ENCODE measurements around the gene ATG4D.
"Not testable (repeated sequence)": the region's sequence is repeated elsewhere in the genome, so short reads cannot be mapped to it uniquely, and the experiment has no call there.

Gene ATG4D

GRCh38 chr19:10535613-10536012, 8.1 kb upstream of the ATG4D start:
- no peak overlapping the region for H2AK5ac ChIP-seq (ENCODE audit: low read length, severe bottlenecking)
- H4K8ac ChIP-seq (ENCODE audit: low read length): no peak overlapping the region
- WGBS: 76% methylated on average over 6 of the region's 6 CpGs
- peak overlapping the region in 1 of 2 experiments; percentile 77 for H3K14ac ChIP-seq (ENCODE audit: low read length in 2 of 2)
- H3K79me1 ChIP-seq (replicated peaks; ENCODE audit: low read length, poor library complexity, severe bottlenecking): no peaks in the 10 kb centered on the region
- H3K4me2 ChIP-seq (ENCODE audit: low read length, poor library complexity, severe bottlenecking): no peak overlapping the region
- no peak overlapping the region for H3K9ac ChIP-seq (ENCODE audit: low read length)
- H3K18ac ChIP-seq (ENCODE audit: low read depth in 1 of 2, low read length in 2 of 2): peak overlapping the region in 1 of 2 experiments; percentile 43
- H3K27me3 ChIP-seq (ENCODE audit: control insufficient read depth in 1 of 2, insufficient read depth in 1 of 2, low read length in 2 of 2): peaks cover 10 to 34% of the 10 kb centered on the region in 2 experiments
- no peak overlapping the region for H3K23ac ChIP-seq (ENCODE audit: low read length in 2 of 2)
- no peaks in the 10 kb centered on the region for H3K9me3 ChIP-seq (ENCODE audit: control insufficient read depth, low read length)
- H2BK5ac ChIP-seq (ENCODE audit: low read depth, low read length, poor library complexity, severe bottlenecking): no peak overlapping the region
- H3K4me1 ChIP-seq (ENCODE audit: control insufficient read depth, insufficient read depth, low read depth, low read length): no peaks in the 10 kb centered on the region
- no peak overlapping the region for H2BK120ac ChIP-seq (ENCODE audit: low read depth, low read length)
- H3K4ac ChIP-seq (ENCODE audit: low read depth in 1 of 2, low read length in 2 of 2): no peak overlapping the region
- H4K91ac ChIP-seq (ENCODE audit: low read length): no peak overlapping the region
- no peak overlapping the region for H2BK15ac ChIP-seq (ENCODE audit: low read depth, poor library complexity, severe bottlenecking)
- H2BK12ac ChIP-seq (ENCODE audit: low read length in 2 of 2): peak overlapping the region in 1 of 2 experiments; percentile 71
- H3K4me3 ChIP-seq (ENCODE audit: insufficient read depth in 1 of 2, low read depth in 1 of 2, low read length in 2 of 2): no peak overlapping the region
- no peak overlapping the region for H3K27ac ChIP-seq (ENCODE audit: low read length, poor library complexity, severe bottlenecking)
- DNase-seq: peak; percentile 37
- H2AFZ ChIP-seq (ENCODE audit: low read depth, low read length): no peak overlapping the region
- H3K36me3 ChIP-seq (ENCODE audit: control insufficient read depth in 1 of 2, insufficient read depth in 2 of 2, low read depth in 1 of 2, low read length in 2 of 2): no peaks in the 10 kb centered on the region

GRCh38 chr19:10537668-10538067, 6.0 kb upstream of the ATG4D start:
- no peak overlapping the region for H3K4ac ChIP-seq (ENCODE audit: low read depth in 1 of 2, low read length in 2 of 2)
- H2AFZ ChIP-seq (ENCODE audit: low read depth, low read length): no peak overlapping the region
- no peak overlapping the region for H3K14ac ChIP-seq (ENCODE audit: low read length in 2 of 2)
- no peak overlapping the region for H3K18ac ChIP-seq (ENCODE audit: low read depth in 1 of 2, low read length in 2 of 2)
- H3K9me3 ChIP-seq (ENCODE audit: control insufficient read depth, low read length): no peaks in the 10 kb centered on the region
- H3K4me1 ChIP-seq (ENCODE audit: control insufficient read depth, insufficient read depth, low read depth, low read length): no peaks in the 10 kb centered on the region
- H4K8ac ChIP-seq (ENCODE audit: low read length): no peak overlapping the region
- no peak overlapping the region for H2BK5ac ChIP-seq (ENCODE audit: low read depth, low read length, poor library complexity, severe bottlenecking)
- H3K23ac ChIP-seq (ENCODE audit: low read length in 2 of 2): no peak overlapping the region
- peaks cover 10 to 37% of the 10 kb centered on the region in 2 experiments for H3K27me3 ChIP-seq (ENCODE audit: control insufficient read depth in 1 of 2, insufficient read depth in 1 of 2, low read length in 2 of 2)
- DNase-seq: no peak
- H3K4me2 ChIP-seq (ENCODE audit: low read length, poor library complexity, severe bottlenecking): no peak overlapping the region
- H3K27ac ChIP-seq (ENCODE audit: low read length, poor library complexity, severe bottlenecking): no peak overlapping the region
- no peak overlapping the region for H2AK5ac ChIP-seq (ENCODE audit: low read length, severe bottlenecking)
- WGBS: 72% methylated on average over 9 of the region's 11 CpGs
- H2BK15ac ChIP-seq (ENCODE audit: low read depth, poor library complexity, severe bottlenecking): no peak overlapping the region
- no peak overlapping the region for H2BK12ac ChIP-seq (ENCODE audit: low read length in 2 of 2)
- H2BK120ac ChIP-seq (ENCODE audit: low read depth, low read length): no peak overlapping the region
- H3K36me3 ChIP-seq (ENCODE audit: control insufficient read depth in 1 of 2, insufficient read depth in 2 of 2, low read depth in 1 of 2, low read length in 2 of 2): no peaks in the 10 kb centered on the region
- H3K4me3 ChIP-seq (ENCODE audit: insufficient read depth in 1 of 2, low read depth in 1 of 2, low read length in 2 of 2): no peak overlapping the region
- no peak overlapping the region for H3K9ac ChIP-seq (ENCODE audit: low read length)
- H4K91ac ChIP-seq (ENCODE audit: low read length): no peak overlapping the region
- H3K79me1 ChIP-seq (replicated peaks; ENCODE audit: low read length, poor library complexity, severe bottlenecking): no peaks in the 10 kb centered on the region

DNA sequence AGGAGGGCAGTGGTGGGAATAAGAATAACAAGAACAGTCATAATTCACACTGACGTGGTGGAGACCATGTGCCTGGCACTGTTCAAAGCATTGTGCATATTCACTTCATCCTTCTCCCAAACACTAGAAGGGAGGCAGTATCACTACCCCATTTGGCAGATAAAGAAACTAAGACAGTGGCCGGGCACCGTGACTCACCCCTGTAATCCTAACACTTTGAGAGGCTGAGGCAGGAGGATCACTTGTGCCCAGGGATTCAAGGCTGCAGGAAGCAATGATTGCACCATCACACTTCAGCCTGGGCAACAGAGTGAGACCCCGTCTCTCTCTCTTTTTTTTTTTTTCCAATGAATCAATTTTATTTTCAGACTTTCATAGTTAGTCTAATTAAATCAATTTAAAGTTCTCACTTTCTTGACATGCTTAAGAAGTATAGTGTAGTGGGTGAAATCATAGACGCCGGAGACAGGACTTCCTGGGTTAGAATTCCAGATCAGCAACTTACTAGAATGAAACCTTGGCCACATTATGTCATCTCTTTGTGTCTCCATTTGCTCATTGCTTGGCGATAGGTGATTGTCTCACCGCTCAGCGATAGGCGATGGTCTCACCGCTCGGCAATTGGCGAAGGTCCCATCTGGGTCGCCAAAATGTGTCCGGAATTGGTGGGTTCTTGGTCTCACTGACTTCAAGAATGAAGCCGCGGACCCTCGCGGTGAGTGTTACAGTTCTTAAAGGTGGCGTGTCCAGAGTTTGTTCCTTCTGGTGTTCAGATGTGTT, 5.3 kb upstream of the ATG4D start:
- no peak overlapping the region for H2BK120ac ChIP-seq (ENCODE audit: low read depth, low read length)
- no peak overlapping the region for H2BK5ac ChIP-seq (ENCODE audit: low read depth, low read length, poor library complexity, severe bottlenecking)
- no peak overlapping the region for H3K27ac ChIP-seq (ENCODE audit: low read length, poor library complexity, severe bottlenecking)
- peak overlapping the region in 1 of 2 experiments; percentile 37 for H2BK12ac ChIP-seq (ENCODE audit: low read length in 2 of 2)
- no peak overlapping the region for H4K8ac ChIP-seq (ENCODE audit: low read length)
- H3K14ac ChIP-seq (ENCODE audit: low read length in 2 of 2): no peak overlapping the region
- no peak overlapping the region for H4K91ac ChIP-seq (ENCODE audit: low read length)
- peaks cover 10 to 37% of the 10 kb centered on the region in 2 experiments for H3K27me3 ChIP-seq (ENCODE audit: control insufficient read depth in 1 of 2, insufficient read depth in 1 of 2, low read length in 2 of 2)
- H3K4me3 ChIP-seq (ENCODE audit: insufficient read depth in 1 of 2, low read depth in 1 of 2, low read length in 2 of 2): no peak overlapping the region
- no peak overlapping the region for H3K4me2 ChIP-seq (ENCODE audit: low read length, poor library complexity, severe bottlenecking)
- H3K18ac ChIP-seq (ENCODE audit: low read depth in 1 of 2, low read length in 2 of 2): no peak overlapping the region
- H2BK15ac ChIP-seq (ENCODE audit: low read depth, poor library complexity, severe bottlenecking): no peak overlapping the region
- H3K4ac ChIP-seq (ENCODE audit: low read depth in 1 of 2, low read length in 2 of 2): no peak overlapping the region
- H3K23ac ChIP-seq (ENCODE audit: low read length in 2 of 2): no peak overlapping the region
- DNase-seq: no peak
- H3K9ac ChIP-seq (ENCODE audit: low read length): no peak overlapping the region
- H3K9me3 ChIP-seq (ENCODE audit: control insufficient read depth, low read length): no peaks in the 10 kb centered on the region
- 89% methylated on average over 19 of the region's 20 CpGs for WGBS
- no peak overlapping the region for H2AFZ ChIP-seq (ENCODE audit: low read depth, low read length)
- H3K79me1 ChIP-seq (replicated peaks; ENCODE audit: low read length, poor library complexity, severe bottlenecking): no peaks in the 10 kb centered on the region
- H3K36me3 ChIP-seq (ENCODE audit: control insufficient read depth in 1 of 2, insufficient read depth in 2 of 2, low read depth in 1 of 2, low read length in 2 of 2): no peaks in the 10 kb centered on the region
- H3K4me1 ChIP-seq (ENCODE audit: control insufficient read depth, insufficient read depth, low read depth, low read length): peaks cover 2% of the 10 kb centered on the region
- H2AK5ac ChIP-seq (ENCODE audit: low read length, severe bottlenecking): no peak overlapping the region

DNA sequence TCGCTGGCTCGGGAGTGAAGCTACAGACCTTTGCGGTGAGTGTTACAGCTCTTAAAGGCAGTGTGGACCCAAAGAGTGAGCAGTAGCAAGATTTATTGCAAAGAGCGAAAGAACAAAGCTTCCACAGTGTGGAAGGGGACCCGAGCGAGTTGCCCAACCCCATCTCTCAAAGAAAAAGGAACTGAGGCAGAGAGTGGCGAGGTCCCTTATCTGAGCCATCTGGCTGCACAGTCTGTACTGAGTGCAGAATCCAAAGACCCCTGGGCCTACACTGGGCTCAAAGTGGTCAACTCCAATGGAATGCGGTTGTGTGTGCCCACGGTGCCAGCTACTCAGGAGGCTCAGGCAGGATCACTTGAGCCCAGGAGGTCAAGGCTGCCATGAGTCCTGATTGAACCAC, 4.7 kb upstream of the ATG4D start:
- H3K79me1 ChIP-seq (replicated peaks; ENCODE audit: low read length, poor library complexity, severe bottlenecking); H3K9me3 ChIP-seq (ENCODE audit: control insufficient read depth, low read length); DNase-seq; H2AK5ac ChIP-seq (ENCODE audit: low read length, severe bottlenecking); H3K4me2 ChIP-seq (ENCODE audit: low read length, poor library complexity, severe bottlenecking); H3K27ac ChIP-seq (ENCODE audit: low read length, poor library complexity, severe bottlenecking); H4K8ac ChIP-seq (ENCODE audit: low read length); H3K23ac ChIP-seq (ENCODE audit: low read length in 2 of 2); H3K9ac ChIP-seq (ENCODE audit: low read length); H3K36me3 ChIP-seq (ENCODE audit: control insufficient read depth in 1 of 2, insufficient read depth in 2 of 2, low read depth in 1 of 2, low read length in 2 of 2); H2BK120ac ChIP-seq (ENCODE audit: low read depth, low read length); H3K4me1 ChIP-seq (ENCODE audit: control insufficient read depth, insufficient read depth, low read depth, low read length); H2BK15ac ChIP-seq (ENCODE audit: low read depth, poor library complexity, severe bottlenecking); H2BK12ac ChIP-seq (ENCODE audit: low read length in 2 of 2); H2AFZ ChIP-seq (ENCODE audit: low read depth, low read length); H3K4me3 ChIP-seq (ENCODE audit: insufficient read depth in 1 of 2, low read depth in 1 of 2, low read length in 2 of 2); H3K4ac ChIP-seq (ENCODE audit: low read depth in 1 of 2, low read length in 2 of 2); H3K14ac ChIP-seq (ENCODE audit: low read length in 2 of 2); H2BK5ac ChIP-seq (ENCODE audit: low read depth, low read length, poor library complexity, severe bottlenecking); H4K91ac ChIP-seq (ENCODE audit: low read length): not testable (repeated sequence)
- Histone ChIP-seq H3K27me3 (ENCODE audit: control insufficient read depth in 1 of 2, insufficient read depth in 1 of 2, low read length in 2 of 2) (peaks cover 10 to 37% of the 10 kb centered on the region in 2 experiments), H3K18ac (ENCODE audit: low read depth in 1 of 2, low read length in 2 of 2) (peak overlapping the region in 1 of 2 experiments; percentile 5)
- WGBS: 86% methylated on average over 9 of the region's 9 CpGs
